GM12891 (cell line): ENCODE data around the gene SPIRE1.
"Not testable (repeated sequence)": the region's sequence is repeated elsewhere in the genome, so short reads cannot be mapped to it uniquely, and the experiment has no call there.

Experiments used
- PAX5 ChIP-seq: IDR thresholded peaks from 2 replicates; pipeline ENCODE4 v1.6.1; 2011; ENCODE audit warnings: low read length, moderate library complexity, mild to moderate bottlenecking; ENCODE audit not compliant: insufficient read depth, severe bottlenecking
- POLR2A ChIP-seq: IDR thresholded peaks from 2 replicates; pipeline ENCODE4 v1.6.1; 2011; ENCODE audit warnings: low read depth, low read length, control low read depth
- POLR2AphosphoS5 ChIP-seq: IDR thresholded peaks from 2 replicates; pipeline ENCODE4 v1.6.1; 2011; ENCODE audit warnings: low read depth, low read length, control low read depth
- POU2F2 ChIP-seq: IDR thresholded peaks from 2 replicates; pipeline ENCODE4 v1.6.1; 2011; ENCODE audit warnings: low read depth, mild to moderate bottlenecking, control low read depth, low read length, moderate library complexity
- TAF1 ChIP-seq: IDR thresholded peaks from 2 replicates; pipeline ENCODE4 v1.6.1; 2011; ENCODE audit warnings: low read depth, low read length, control low read depth

- TF ChIP-seq POLR2AphosphoS5, POLR2A, TAF1, PAX5, POU2F2: not testable (repeated sequence)
Observed at GRCh38 chr18:12551943-12552878, 105.7 kb downstream of the SPIRE1 start.
